ENCODE measurements around the gene PASK. TPM values are rescaled to one million over a fixed set of nuclear protein-coding genes. Genes with fewer than 3 reads are reported as not detected.

PASK gene
- total and polyA plus RNA-seq, 2 donors from 2014 or later: 3.1 to 26.0 TPM

GRCh38 chr2:241083091-241083415, 66.2 kb downstream of the PASK start:
- FAIRE-seq (no peak), DNase-seq (no peak)
- Histone ChIP-seq H3K27ac (ENCODE audit: low read depth in 2 of 2, low read length in 2 of 2) (no peak overlapping the region), H3K9me3 (ENCODE audit: control insufficient read depth in 2 of 3, insufficient read depth in 1 of 3, low read length in 3 of 3) (no peaks in the 10 kb centered on the region), H3K36me3 (ENCODE audit: control insufficient read depth in 2 of 3, insufficient read depth in 3 of 3, low read length in 3 of 3) (peaks cover 0 to 25% (median 15%) of the 10 kb centered on the region in 3 donors), H3K9ac (ENCODE audit: low read length in 3 of 3) (no peak overlapping the region), H3K4me1 (ENCODE audit: control insufficient read depth in 2 of 3, insufficient read depth in 2 of 3, low read depth in 1 of 3, low read length in 3 of 3) (peaks cover 0 to 4% (median 0%) of the 10 kb centered on the region in 3 donors), H3K27me3 (ENCODE audit: control insufficient read depth, insufficient read depth, low read length) (no peaks in the 10 kb centered on the region), H3K4me3 (ENCODE audit: low read length in 3 of 3) (no peak overlapping the region)
- no peak for TF ChIP-seq CTCF (IDR thresholded peaks at IDR 0.05; ENCODE audit: borderline replicate concordance, extremely low read depth, insufficient read depth)
- intact Hi-C loops (cut with DNase I): no loop called here

GRCh38 chr2:241082341-241083090, 66.8 kb downstream of the PASK start:
- Histone ChIP-seq H3K4me3 (ENCODE audit: low read length in 3 of 3) (no peak overlapping the region), H3K9me3 (ENCODE audit: control insufficient read depth in 2 of 3, insufficient read depth in 1 of 3, low read length in 3 of 3) (no peaks in the 10 kb centered on the region), H3K27ac (ENCODE audit: low read depth in 2 of 2, low read length in 2 of 2) (no peak overlapping the region), H3K9ac (ENCODE audit: low read length in 3 of 3) (no peak overlapping the region), H3K36me3 (ENCODE audit: control insufficient read depth in 2 of 3, insufficient read depth in 3 of 3, low read length in 3 of 3) (peaks cover 0 to 19% (median 12%) of the 10 kb centered on the region in 3 donors), H3K27me3 (ENCODE audit: control insufficient read depth, insufficient read depth, low read length) (no peaks in the 10 kb centered on the region), H3K4me1 (ENCODE audit: control insufficient read depth in 2 of 3, insufficient read depth in 2 of 3, low read depth in 1 of 3, low read length in 3 of 3) (peaks cover 0 to 4% (median 0%) of the 10 kb centered on the region in 3 donors)
- intact Hi-C loops (cut with DNase I): no loop called here
- no peak for TF ChIP-seq CTCF (IDR thresholded peaks at IDR 0.05; ENCODE audit: borderline replicate concordance, extremely low read depth, insufficient read depth)
- DNase-seq (peak in 1 of 5 donors; percentile 39), FAIRE-seq (no peak)

GRCh38 chr2:241081643-241082340, 67.5 kb downstream of the PASK start:
- no peaks in the 10 kb centered on the region for H3K9me3 ChIP-seq (ENCODE audit: control insufficient read depth in 2 of 3, insufficient read depth in 1 of 3, low read length in 3 of 3)
- H3K36me3 ChIP-seq (ENCODE audit: control insufficient read depth in 2 of 3, insufficient read depth in 3 of 3, low read length in 3 of 3): peaks cover 0 to 13% (median 7%) of the 10 kb centered on the region in 3 donors
- no peak overlapping the region for H3K9ac ChIP-seq (ENCODE audit: low read length in 3 of 3)
- FAIRE-seq (no peak), DNase-seq (peak in 1 of 5 donors; percentile 68)
- no peak for TF ChIP-seq CTCF (IDR thresholded peaks at IDR 0.05; ENCODE audit: borderline replicate concordance, extremely low read depth, insufficient read depth)
- peaks cover 0 to 4% (median 0%) of the 10 kb centered on the region in 3 donors for H3K4me1 ChIP-seq (ENCODE audit: control insufficient read depth in 2 of 3, insufficient read depth in 2 of 3, low read depth in 1 of 3, low read length in 3 of 3)
- H3K27me3 ChIP-seq (ENCODE audit: control insufficient read depth, insufficient read depth, low read length): no peaks in the 10 kb centered on the region
- intact Hi-C loops (cut with DNase I): no loop called here
- no peak overlapping the region for H3K27ac ChIP-seq (ENCODE audit: low read depth in 2 of 2, low read length in 2 of 2)
- H3K4me3 ChIP-seq (ENCODE audit: low read length in 3 of 3): no peak overlapping the region

Data from kidney (tissue), 14 donors.